ENCODE data around the gene LHX1. TPM values are rescaled to one million over a fixed set of nuclear protein-coding genes. Genes with fewer than 3 reads are reported as not detected.
A peak's percentile ranks its signal among the peaks of the same experiment; 100 is the strongest.

LHX1 gene
- total RNA-seq, 4 donors from 2014 or later = not detected

- 10 to 11% methylated on average over 9 of the region's 9 CpGs for WGBS, 2 donors
- intact Hi-C loops (cut with DNase I) = no loop called here
Observed at GRCh38 chr17:36949461-36949927, 12.2 kb downstream of the LHX1 start.

DNA sequence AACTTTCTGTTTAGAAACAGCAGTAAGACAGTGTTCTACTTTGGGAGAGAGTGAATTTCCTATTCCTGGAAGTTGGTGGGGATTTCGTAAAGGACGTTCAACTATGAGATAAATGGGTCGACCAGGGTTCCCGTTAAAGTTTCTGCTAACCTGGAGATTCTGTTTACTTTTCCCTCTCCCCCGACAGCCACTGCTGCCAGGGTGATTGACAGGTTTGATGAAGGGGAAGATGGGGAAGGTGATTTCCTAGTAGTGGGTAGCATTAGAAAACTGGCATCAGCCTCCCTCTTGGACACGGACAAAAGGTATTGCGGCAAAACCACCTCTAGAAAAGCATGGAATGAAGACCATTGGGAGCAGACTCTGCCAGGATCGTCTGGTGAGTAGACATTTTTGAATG is 12.8 kb downstream of the LHX1 start:
- Histone ChIP-seq H3K36me3 (peaks cover 18 to 26% of the 10 kb centered on the region in 2 donors), H3K27ac (no peak overlapping the region), H3K9me3 (no peaks in the 10 kb centered on the region), H3K4me1 (peaks cover 14 to 15% of the 10 kb centered on the region in 2 donors), H3K27me3 (peaks cover 15% of the 10 kb centered on the region), H3K4me3 (replicated peaks in 1 of 3) (peak overlapping the region in 1 of 3 donors; percentile 97)
- intact Hi-C loops (cut with DNase I) = no loop called here
- WGBS, 2 donors = 61 to 66% methylated on average over 8 of the region's 8 CpGs
- TF ChIP-seq POLR2A (IDR thresholded peaks at IDR 0.05) (no peak), CTCF (IDR thresholded peaks at IDR 0.05) (no peak)
- DNase-seq = no peak

More at GRCh38 chr17:36949461-36949927, 12.2 kb downstream of the LHX1 start:
- peak in 1 of 2 donors; percentile 27 for DNase-seq
- TF ChIP-seq CTCF (IDR thresholded peaks at IDR 0.05) (no peak), POLR2A (IDR thresholded peaks at IDR 0.05) (no peak)
- peaks cover 20% of the 10 kb centered on the region for H3K27me3 ChIP-seq
- H3K27ac ChIP-seq = peak overlapping the region in 2 of 3 donors; percentile 77 to 82
- peaks cover 13 to 21% of the 10 kb centered on the region in 2 donors for H3K36me3 ChIP-seq
- H3K9me3 ChIP-seq = no peaks in the 10 kb centered on the region
- H3K4me3 ChIP-seq (replicated peaks in 1 of 3) = peak overlapping the region; percentile 56 to 97 (median 65)
- H3K4me1 ChIP-seq = peaks cover 14 to 15% of the 10 kb centered on the region in 2 donors

GRCh38 chr17:36951084-36951789 is 14.0 kb downstream of the LHX1 start:
- no peak overlapping the region for H3K27ac ChIP-seq
- H3K36me3 ChIP-seq = peaks cover 20 to 30% of the 10 kb centered on the region in 2 donors
- H3K4me1 ChIP-seq = peaks cover 14 to 15% of the 10 kb centered on the region in 2 donors
- TF ChIP-seq POLR2A (IDR thresholded peaks at IDR 0.05) (no peak), CTCF (IDR thresholded peaks at IDR 0.05) (no peak)
- no peaks in the 10 kb centered on the region for H3K9me3 ChIP-seq
- no peak for DNase-seq
- 96 to 98% methylated on average over 5 of the region's 5 CpGs for WGBS, 2 donors
- peaks cover 3% of the 10 kb centered on the region for H3K27me3 ChIP-seq
- H3K4me3 ChIP-seq (replicated peaks in 1 of 3) = no peak overlapping the region
- intact Hi-C loops (cut with DNase I) = no loop called here

GRCh38 chr17:36971508-36971907 is 34.2 kb downstream of the LHX1 start:
- Histone ChIP-seq H3K36me3 (no peaks in the 10 kb centered on the region), H3K4me1 (no peaks in the 10 kb centered on the region), H3K9me3 (no peaks in the 10 kb centered on the region), H3K27me3 (no peaks in the 10 kb centered on the region), H3K4me3 (replicated peaks in 1 of 3) (no peak overlapping the region), H3K27ac (no peak overlapping the region)
- TF ChIP-seq POLR2A (IDR thresholded peaks at IDR 0.05) = no peak
- no peak for TF ChIP-seq CTCF (IDR thresholded peaks at IDR 0.05)
- no peak for DNase-seq
- intact Hi-C loops (cut with DNase I) = no loop called here
- WGBS, 2 donors = 87 to 90% methylated on average over 4 of the region's 4 CpGs

DNA sequence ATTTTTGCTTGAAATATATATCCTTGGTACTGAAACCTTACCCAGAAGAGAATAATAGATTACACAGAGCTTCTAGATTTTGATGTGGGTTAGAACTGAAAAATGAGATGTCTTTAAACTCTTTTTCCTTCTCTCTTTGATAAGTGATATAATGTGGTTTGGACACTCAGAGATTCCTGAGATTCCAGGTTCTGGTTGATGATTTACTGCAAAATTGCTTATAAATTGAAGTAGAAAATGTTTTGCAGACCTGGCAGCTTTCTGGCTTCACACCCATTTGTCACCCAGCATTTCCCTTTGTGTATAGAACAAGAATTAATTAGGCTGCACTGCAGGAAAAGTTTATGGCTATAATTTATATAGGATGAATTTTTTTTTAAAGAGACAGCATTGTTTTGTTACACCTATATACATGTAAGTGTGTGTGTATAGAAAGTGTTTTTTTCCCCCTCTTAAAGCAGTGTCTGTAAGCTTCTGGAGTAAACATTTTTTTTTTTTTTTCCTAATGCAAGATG is 35.0 kb downstream of the LHX1 start:
- intact Hi-C loops (cut with DNase I) = no loop called here
- no peak for TF ChIP-seq CTCF (IDR thresholded peaks at IDR 0.05)
- no peak for TF ChIP-seq POLR2A (IDR thresholded peaks at IDR 0.05)
- H3K4me1 ChIP-seq = no peaks in the 10 kb centered on the region
- no peaks in the 10 kb centered on the region for H3K27me3 ChIP-seq
- no peak overlapping the region for H3K27ac ChIP-seq
- no peak for DNase-seq
- no peaks in the 10 kb centered on the region for H3K9me3 ChIP-seq
- H3K36me3 ChIP-seq = no peaks in the 10 kb centered on the region
- no peak overlapping the region for H3K4me3 ChIP-seq (replicated peaks in 1 of 3)
